Smooth muscle cell (in vitro differentiated cells): ENCODE data around the gene LMTK2. TPM values are rescaled to one million over a fixed set of nuclear protein-coding genes. Genes with fewer than 3 reads are reported as not detected.

Experiments
- DNase-seq: peaks from one replicate; lab custom pipeline; 2025; ENCODE audit not compliant: unreplicated experiment; lab: John Stamatoyannopoulos, UW
- H2AFZ ChIP-seq: fragments of 200-600 bp; sonication (generic); 2 replicates; pipeline ENCODE4 v1.6.0; 2016; ENCODE audit warnings: antibody characterized with exemption, low read depth, mild to moderate bottlenecking
- H3F3A ChIP-seq: fragments of 200-600 bp; sonication (generic); 2 replicates; pipeline ENCODE4 v1.6.0; 2017; ENCODE audit warnings: antibody characterized with exemption, low read depth
- H3K27ac ChIP-seq: fragments of 200-600 bp; sonication (generic); 2 replicates; pipeline ENCODE4 v1.5.1; 2016; ENCODE audit warnings: low read depth, mild to moderate bottlenecking
- H3K27me3 ChIP-seq: fragments of 200-600 bp; sonication (generic); 2 replicates; pipeline ENCODE4 v1.6.1; 2016; ENCODE audit warnings: low read depth, mild to moderate bottlenecking
- H3K36me3 ChIP-seq: fragments of 200-600 bp; sonication (generic); 2 replicates; pipeline ENCODE4 v1.5.1; 2016; ENCODE audit warnings: low read depth
- H3K4me1 ChIP-seq: fragments of 200-600 bp; sonication (generic); 2 replicates; pipeline ENCODE4 v1.5.1; 2016; ENCODE audit warnings: low read depth
- H3K4me2 ChIP-seq: fragments of 200-600 bp; sonication (generic); 2 replicates; pipeline ENCODE4 v1.6.0; 2016; ENCODE audit warnings: mild to moderate bottlenecking
- H3K4me3 ChIP-seq: fragments of 200-600 bp; sonication (generic); 2 replicates; pipeline ENCODE4 v1.5.1; 2016; ENCODE audit warnings: mild to moderate bottlenecking
- H3K79me2 ChIP-seq: fragments of 200-600 bp; sonication (generic); 2 replicates; pipeline ENCODE4 v1.6.0; 2016; ENCODE audit warnings: low read depth, mild to moderate bottlenecking
- H3K9ac ChIP-seq: fragments of 200-600 bp; sonication (generic); 2 replicates; pipeline ENCODE4 v1.6.0; 2016; ENCODE audit warnings: low read depth
- H3K9me3 ChIP-seq: fragments of 200-600 bp; sonication (generic); replicated peaks from 2 replicates; pipeline ENCODE4 v1.5.1; 2016; ENCODE audit warnings: low read depth
- H4K20me1 ChIP-seq: fragments of 200-600 bp; sonication (generic); 2 replicates; pipeline ENCODE4 v1.6.0; 2016; ENCODE audit warnings: low read depth
- CTCF ChIP-seq: fragments of 200-600 bp; sonication (generic); IDR thresholded peaks from 2 replicates; pipeline ENCODE4 v1.5.1; 2017; ENCODE audit warnings: borderline replicate concordance, mild to moderate bottlenecking, antibody characterized with exemption; ENCODE audit not compliant: insufficient read depth, poor library complexity, severe bottlenecking
- WGBS: methylation state at CpG from one replicate; pipeline ENCODE4 v1.1.7; 2016; ENCODE audit warnings: low lambda C conversion rate; 5-methylcytosine and 5-hydroxymethylcytosine counted together
- polyA plus RNA-seq: library from polyadenylated mRNA; unstranded; fragments of >200 nt; fragmentation: Nextera tagmentation; extraction: Ambion mirVana; gene quantifications from 2 replicates; pipeline ENCODE4 v1.2.1, GENCODE V29; 2016
- total RNA-seq: library from RNA; depleted of rRNA; stranded (reverse); fragments of >200 nt; gene quantifications from 2 replicates; pipeline ENCODE4 v1.2.3, GENCODE V29; 2014

Gene LMTK2
- total and polyA plus RNA-seq, 2 experiments from 2014 or later = 3.0 to 8.7 TPM

GRCh38 chr7:98163704-98164494, 57.2 kb downstream of the LMTK2 start:
- no peak for DNase-seq
- Histone ChIP-seq H3K27me3 (no peaks in the 10 kb centered on the region), H2AFZ (no peak overlapping the region), H3K36me3 (no peaks in the 10 kb centered on the region), H4K20me1 (peaks cover 19% of the 10 kb centered on the region), H3F3A (no peaks in the 10 kb centered on the region), H3K9me3 (no peaks in the 10 kb centered on the region), H3K4me1 (no peaks in the 10 kb centered on the region), H3K4me2 (no peak overlapping the region), H3K27ac (peak overlapping the region; percentile 62), H3K79me2 (no peaks in the 10 kb centered on the region), H3K4me3 (no peak overlapping the region), H3K9ac (peak overlapping the region; percentile 47)
- no peak for TF ChIP-seq CTCF
- 71% methylated on average over 16 of the region's 16 CpGs for WGBS

- H3K36me3 ChIP-seq = no peaks in the 10 kb centered on the region
- no peak overlapping the region for H3K9ac ChIP-seq
- H3K79me2 ChIP-seq = no peaks in the 10 kb centered on the region
- H4K20me1 ChIP-seq = peaks cover 22% of the 10 kb centered on the region
- no peaks in the 10 kb centered on the region for H3K27me3 ChIP-seq
- 76% methylated on average over 18 of the region's 18 CpGs for WGBS
- TF ChIP-seq CTCF = peak; percentile 46
- no peak overlapping the region for H3K4me3 ChIP-seq
- H3K9me3 ChIP-seq = no peaks in the 10 kb centered on the region
- no peak overlapping the region for H2AFZ ChIP-seq
- H3F3A ChIP-seq = no peaks in the 10 kb centered on the region
- H3K4me2 ChIP-seq = no peak overlapping the region
- H3K27ac ChIP-seq = no peak overlapping the region
- H3K4me1 ChIP-seq = no peaks in the 10 kb centered on the region
- DNase-seq = no peak
These were observed 59.4 kb downstream of the LMTK2 start for GRCh38 chr7:98165827-98166667.

GRCh38 chr7:98166668-98166970, 60.0 kb downstream of the LMTK2 start:
- no peak overlapping the region for H2AFZ ChIP-seq
- no peak overlapping the region for H3K4me2 ChIP-seq
- no peaks in the 10 kb centered on the region for H3K27me3 ChIP-seq
- 74% methylated on average over 2 of the region's 2 CpGs for WGBS
- H3K79me2 ChIP-seq = no peaks in the 10 kb centered on the region
- no peaks in the 10 kb centered on the region for H3K36me3 ChIP-seq
- H3K9me3 ChIP-seq = no peaks in the 10 kb centered on the region
- no peak overlapping the region for H3K9ac ChIP-seq
- TF ChIP-seq CTCF = no peak
- H3K27ac ChIP-seq = no peak overlapping the region
- no peak for DNase-seq
- no peaks in the 10 kb centered on the region for H3F3A ChIP-seq
- H3K4me3 ChIP-seq = no peak overlapping the region
- H4K20me1 ChIP-seq = peaks cover 22% of the 10 kb centered on the region
- H3K4me1 ChIP-seq = no peaks in the 10 kb centered on the region
